Measurements from ENCODE around the gene SPOUT1.

SPOUT1 gene

DNA sequence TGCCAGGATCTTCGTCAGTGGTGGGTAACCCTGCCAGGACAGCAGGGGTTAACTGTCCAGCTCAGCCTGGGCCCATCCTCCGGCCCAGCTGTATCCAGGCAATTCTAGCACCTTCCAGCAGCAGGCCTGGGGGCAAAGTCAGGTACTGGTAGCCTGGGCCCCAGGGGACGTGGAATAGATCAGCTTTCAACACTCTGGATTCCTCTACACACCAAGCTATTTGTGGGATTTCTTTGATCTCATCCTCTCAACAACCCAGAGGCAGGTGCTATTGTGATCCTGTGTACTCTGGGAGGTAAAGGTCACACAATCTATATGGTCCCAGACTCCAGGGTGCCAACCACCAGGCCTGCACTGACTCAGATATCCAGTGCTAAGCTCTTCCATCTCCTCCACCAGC is 8.7 kb upstream of the SPOUT1 start:
- H3K36me3 ChIP-seq (ENCODE audit: control insufficient read depth in 4 of 4, insufficient read depth in 4 of 4, low read length in 3 of 4), result peaks cover 0 to 24% (median 14%) of the 10 kb centered on the region in 4 experiments
- DNase-seq, result no peak
- H3K27me3 ChIP-seq (replicated peaks in 2 of 5; ENCODE audit: control insufficient read depth in 4 of 5, insufficient read depth in 5 of 5, low read length in 4 of 5), result no peaks in the 10 kb centered on the region
- 100% methylated on average over 3 of the region's 3 CpGs for WGBS (ENCODE audit: insufficient coverage)
- H3K4me1 ChIP-seq (ENCODE audit: control extremely low read depth in 1 of 4, control insufficient read depth in 4 of 4, insufficient read depth in 4 of 4, low read length in 3 of 4), result no peaks in the 10 kb centered on the region
- H3K9me3 ChIP-seq (ENCODE audit: control extremely low read depth in 1 of 5, control insufficient read depth in 4 of 5, insufficient read depth in 2 of 5, low read depth in 1 of 5, low read length in 4 of 5), result no peaks in the 10 kb centered on the region
- H3K27ac ChIP-seq (ENCODE audit: insufficient read depth in 1 of 2, low read depth in 1 of 2, low read length in 2 of 2, poor library complexity in 1 of 2, severe bottlenecking in 2 of 2), result no peak overlapping the region
- H3K4me3 ChIP-seq (ENCODE audit: control insufficient read depth in 1 of 7, extremely low read depth in 1 of 7, insufficient read depth in 4 of 7, low read depth in 2 of 7, low read length in 6 of 7), result no peak overlapping the region
- POLR2A ChIA-PET, result interaction anchor here (0.8 kb wide), 1 partner anchor 397 kb away, joined by 4 read pairs; no protein-coding TSS in a partner anchor
- CTCF ChIA-PET, result interaction anchor here (1.5 kb wide), 1 partner anchor 11 kb away, joined by 7 read pairs; no protein-coding TSS in a partner anchor

DNA sequence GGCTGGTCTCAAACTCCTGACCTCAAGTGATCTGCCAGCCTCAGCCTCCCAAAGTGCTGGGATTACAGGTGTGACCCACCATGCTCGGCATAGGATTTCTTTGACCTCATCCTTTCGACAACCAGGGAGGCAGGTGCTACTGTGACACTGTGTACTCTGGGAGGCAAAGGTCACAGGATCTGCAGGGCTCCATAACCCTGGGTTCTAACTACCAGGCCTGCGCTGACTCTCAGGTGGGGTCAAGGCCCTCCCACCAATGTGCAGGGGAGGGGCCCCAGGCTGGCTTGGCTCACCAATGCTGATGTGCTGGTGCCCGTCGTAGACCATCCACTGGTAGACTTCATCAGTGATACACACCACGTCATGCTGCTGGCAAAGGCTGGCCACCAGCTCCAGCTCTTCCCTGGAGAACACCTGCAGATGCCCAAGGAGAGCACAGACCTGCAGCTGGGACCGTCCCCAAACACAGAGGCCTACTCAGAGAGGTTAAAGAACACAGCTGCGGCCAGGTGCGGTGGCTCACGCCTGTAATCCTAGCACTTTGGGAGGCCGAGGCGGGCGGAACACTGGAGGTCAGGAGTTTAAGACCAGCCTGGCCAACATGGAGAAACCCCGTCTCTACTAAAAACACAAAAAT is 7.0 kb upstream of the SPOUT1 start:
- DNase-seq, result no peak
- CTCF ChIA-PET, result no interaction called here
- POLR2A ChIA-PET, result no interaction called here

DNA sequence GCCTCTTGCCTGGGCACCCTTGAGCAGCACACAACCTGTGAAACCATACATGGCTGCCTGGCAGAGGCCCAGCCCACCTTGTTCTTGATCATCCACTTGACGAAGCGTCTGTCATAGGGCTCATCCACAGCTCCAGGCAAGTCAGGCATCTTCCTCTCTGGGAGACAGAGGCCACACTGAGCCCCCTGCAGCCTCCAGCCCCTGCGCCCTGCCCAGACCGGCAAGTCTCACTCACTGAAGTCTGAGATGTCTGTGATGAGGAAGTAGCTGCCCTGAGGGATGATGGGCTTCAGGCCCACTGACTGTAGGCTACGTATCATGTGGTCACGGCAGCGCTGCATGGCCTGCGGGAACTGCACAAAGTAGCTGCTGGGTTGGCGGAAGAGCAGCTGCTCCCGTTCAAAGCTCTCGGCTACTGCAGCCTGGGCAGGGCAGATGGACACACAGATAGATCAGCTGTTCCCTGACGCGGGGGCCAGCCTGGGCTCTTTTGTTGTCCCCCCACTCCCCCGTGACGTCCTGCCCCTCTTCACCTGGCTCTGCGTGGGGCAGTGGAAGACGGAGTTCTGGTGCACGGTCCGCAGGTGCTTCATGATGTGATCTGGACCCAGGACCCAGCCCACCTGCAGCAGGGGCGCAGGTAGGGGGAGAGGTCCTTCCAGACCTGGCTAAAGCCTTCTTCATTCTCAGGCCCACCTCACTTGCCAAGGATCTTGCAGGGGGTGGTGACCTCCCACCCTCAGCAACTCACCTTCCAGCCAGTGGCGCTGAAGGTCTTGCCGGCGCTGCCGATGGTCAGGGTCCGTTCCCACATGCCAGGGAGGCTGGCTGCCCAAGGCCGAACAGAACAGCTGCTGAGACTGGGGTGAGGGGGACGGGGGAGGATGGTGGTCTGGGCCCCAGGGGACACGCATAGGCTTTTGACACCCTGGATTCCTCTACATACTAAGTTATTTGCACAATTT is 5.9 kb upstream of the SPOUT1 start:
- no peak overlapping the region for H3K27ac ChIP-seq (ENCODE audit: insufficient read depth in 1 of 2, low read depth in 1 of 2, low read length in 2 of 2, poor library complexity in 1 of 2, severe bottlenecking in 2 of 2)
- H3K36me3 ChIP-seq (ENCODE audit: control insufficient read depth in 4 of 4, insufficient read depth in 4 of 4, low read length in 3 of 4), result peaks cover 0 to 22% (median 10%) of the 10 kb centered on the region in 4 experiments
- no peak for DNase-seq
- no peaks in the 10 kb centered on the region for H3K9me3 ChIP-seq (ENCODE audit: control extremely low read depth in 1 of 5, control insufficient read depth in 4 of 5, insufficient read depth in 2 of 5, low read depth in 1 of 5, low read length in 4 of 5)
- WGBS (ENCODE audit: insufficient coverage), result 97% methylated on average over 20 of the region's 28 CpGs
- ChIA-PET CTCF (no interaction called here), POLR2A (no interaction called here)
- H3K27me3 ChIP-seq (replicated peaks in 2 of 5; ENCODE audit: control insufficient read depth in 4 of 5, insufficient read depth in 5 of 5, low read length in 4 of 5), result no peaks in the 10 kb centered on the region
- no peaks in the 10 kb centered on the region for H3K4me1 ChIP-seq (ENCODE audit: control extremely low read depth in 1 of 4, control insufficient read depth in 4 of 4, insufficient read depth in 4 of 4, low read length in 3 of 4)
- H3K4me3 ChIP-seq (ENCODE audit: control insufficient read depth in 1 of 7, extremely low read depth in 1 of 7, insufficient read depth in 4 of 7, low read depth in 2 of 7, low read length in 6 of 7), result no peak overlapping the region

More for the DNA sequence above, 7.0 kb upstream of the SPOUT1 start:
- Histone ChIP-seq H3K27me3 (replicated peaks in 2 of 5; ENCODE audit: control insufficient read depth in 4 of 5, insufficient read depth in 5 of 5, low read length in 4 of 5) (no peaks in the 10 kb centered on the region), H3K4me1 (ENCODE audit: control extremely low read depth in 1 of 4, control insufficient read depth in 4 of 4, insufficient read depth in 4 of 4, low read length in 3 of 4) (no peaks in the 10 kb centered on the region), H3K36me3 (ENCODE audit: control insufficient read depth in 4 of 4, insufficient read depth in 4 of 4, low read length in 3 of 4) (peaks cover 0 to 22% (median 12%) of the 10 kb centered on the region in 4 experiments), H3K9me3 (ENCODE audit: control extremely low read depth in 1 of 5, control insufficient read depth in 4 of 5, insufficient read depth in 2 of 5, low read depth in 1 of 5, low read length in 4 of 5) (no peaks in the 10 kb centered on the region), H3K27ac (ENCODE audit: insufficient read depth in 1 of 2, low read depth in 1 of 2, low read length in 2 of 2, poor library complexity in 1 of 2, severe bottlenecking in 2 of 2) (no peak overlapping the region), H3K4me3 (ENCODE audit: control insufficient read depth in 1 of 7, extremely low read depth in 1 of 7, insufficient read depth in 4 of 7, low read depth in 2 of 7, low read length in 6 of 7) (no peak overlapping the region)
- WGBS (ENCODE audit: insufficient coverage), result 92% methylated on average over 11 of the region's 14 CpGs

DNA sequence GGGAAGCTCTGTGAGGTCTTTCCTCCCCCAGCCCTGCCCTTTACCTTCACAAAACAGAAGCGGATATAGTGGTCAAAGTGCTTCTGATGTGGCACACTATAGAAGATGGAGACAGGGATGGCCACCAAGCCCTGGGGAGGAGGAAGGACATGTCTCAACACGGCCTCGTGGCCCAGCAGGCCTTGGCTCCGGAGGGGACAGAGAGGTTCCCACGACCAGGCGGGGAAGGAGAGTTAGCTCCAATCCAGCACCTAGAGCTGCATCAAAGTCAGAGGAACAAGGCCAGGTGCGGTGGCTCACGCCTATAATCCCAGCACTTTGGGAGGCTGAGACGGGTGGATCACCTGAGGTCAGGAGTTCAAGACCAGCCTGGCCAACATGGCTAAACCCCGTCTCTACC is 4.1 kb upstream of the SPOUT1 start:
- H3K27ac ChIP-seq (ENCODE audit: insufficient read depth in 1 of 2, low read depth in 1 of 2, low read length in 2 of 2, poor library complexity in 1 of 2, severe bottlenecking in 2 of 2), result no peak overlapping the region
- no peaks in the 10 kb centered on the region for H3K9me3 ChIP-seq (ENCODE audit: control extremely low read depth in 1 of 5, control insufficient read depth in 4 of 5, insufficient read depth in 2 of 5, low read depth in 1 of 5, low read length in 4 of 5)
- no peaks in the 10 kb centered on the region for H3K27me3 ChIP-seq (replicated peaks in 2 of 5; ENCODE audit: control insufficient read depth in 4 of 5, insufficient read depth in 5 of 5, low read length in 4 of 5)
- DNase-seq, result no peak
- CTCF ChIA-PET, result interaction anchor here (1.2 kb wide), 1 partner anchor 11 kb away, joined by 3 read pairs; no protein-coding TSS in a partner anchor
- no peak overlapping the region for H3K4me3 ChIP-seq (ENCODE audit: control insufficient read depth in 1 of 7, extremely low read depth in 1 of 7, insufficient read depth in 4 of 7, low read depth in 2 of 7, low read length in 6 of 7)
- H3K4me1 ChIP-seq (ENCODE audit: control extremely low read depth in 1 of 4, control insufficient read depth in 4 of 4, insufficient read depth in 4 of 4, low read length in 3 of 4), result peaks cover 0 to 12% (median 11%) of the 10 kb centered on the region in 4 experiments
- H3K36me3 ChIP-seq (ENCODE audit: control insufficient read depth in 4 of 4, insufficient read depth in 4 of 4, low read length in 3 of 4), result peaks cover 0 to 22% (median 10%) of the 10 kb centered on the region in 4 experiments
- POLR2A ChIA-PET, result no interaction called here
- 95% methylated on average over 7 of the region's 10 CpGs for WGBS (ENCODE audit: insufficient coverage)

DNA sequence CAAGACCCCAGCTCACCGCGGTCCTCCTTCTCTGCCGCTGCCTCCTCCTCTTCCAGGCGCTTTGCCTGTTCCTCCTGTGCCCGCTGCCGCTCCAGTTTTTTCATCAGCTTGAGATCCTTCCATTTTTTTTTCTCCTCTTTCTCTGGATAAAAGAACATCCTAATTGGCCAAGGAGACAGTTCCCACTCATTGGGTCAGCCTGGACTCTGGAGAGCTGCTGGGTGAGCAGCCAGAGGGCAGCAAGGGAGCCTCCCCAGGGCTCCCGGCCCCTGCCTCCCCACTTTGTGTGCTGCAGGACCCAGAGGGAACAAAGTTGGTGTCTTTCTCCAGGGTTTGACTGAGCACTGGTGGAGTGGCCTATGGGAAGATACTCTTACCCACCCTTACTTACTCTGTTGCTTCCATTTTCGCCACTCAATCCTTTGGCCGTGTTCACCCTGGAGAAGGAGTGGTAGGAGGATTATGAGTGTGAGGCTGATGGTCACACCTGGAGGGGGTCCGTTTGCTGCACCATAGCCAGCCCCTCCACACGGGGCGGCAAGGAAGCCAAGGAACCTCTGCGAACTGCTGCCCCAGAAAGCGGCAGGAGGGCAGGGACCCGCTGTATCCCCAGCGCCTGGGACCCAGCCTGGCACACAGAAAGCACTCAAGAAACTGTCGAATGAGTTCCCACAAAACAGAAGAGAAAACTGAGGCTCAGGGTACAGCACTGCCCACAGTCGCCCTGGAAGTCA is 708 bp downstream of the SPOUT1 start:
- no peak for DNase-seq
- no peaks in the 10 kb centered on the region for H3K9me3 ChIP-seq (ENCODE audit: control extremely low read depth in 1 of 5, control insufficient read depth in 4 of 5, insufficient read depth in 2 of 5, low read depth in 1 of 5, low read length in 4 of 5)
- H3K27me3 ChIP-seq (replicated peaks in 2 of 5; ENCODE audit: control insufficient read depth in 4 of 5, insufficient read depth in 5 of 5, low read length in 4 of 5), result no peaks in the 10 kb centered on the region
- WGBS (ENCODE audit: insufficient coverage), result 44% methylated on average over 14 of the region's 18 CpGs
- H3K4me3 ChIP-seq (ENCODE audit: control insufficient read depth in 1 of 7, extremely low read depth in 1 of 7, insufficient read depth in 4 of 7, low read depth in 2 of 7, low read length in 6 of 7), result peak overlapping the region; percentile 66 to 99 (median 97)
- ChIA-PET POLR2A (interaction anchor here (0.6 to 0.9 kb wide), 2 partner anchors 10 to 57 kb away, joined by 3 to 5 read pairs; partner anchors contain the start of genes ENDOG and ZER1), CTCF (interaction anchor here (1.0 to 1.8 kb wide), 2 partner anchors 10 to 64 kb away, joined by 3 to 7 read pairs; no protein-coding TSS in a partner anchor)
- H3K27ac ChIP-seq (ENCODE audit: insufficient read depth in 1 of 2, low read depth in 1 of 2, low read length in 2 of 2, poor library complexity in 1 of 2, severe bottlenecking in 2 of 2), result peak overlapping the region; percentile 66 to 82
- H3K4me1 ChIP-seq (ENCODE audit: control extremely low read depth in 1 of 4, control insufficient read depth in 4 of 4, insufficient read depth in 4 of 4, low read length in 3 of 4), result peaks cover 0 to 17% (median 15%) of the 10 kb centered on the region in 4 experiments
- H3K36me3 ChIP-seq (ENCODE audit: control insufficient read depth in 4 of 4, insufficient read depth in 4 of 4, low read length in 3 of 4), result peaks cover 9 to 44% (median 37%) of the 10 kb centered on the region in 4 experiments

DNA sequence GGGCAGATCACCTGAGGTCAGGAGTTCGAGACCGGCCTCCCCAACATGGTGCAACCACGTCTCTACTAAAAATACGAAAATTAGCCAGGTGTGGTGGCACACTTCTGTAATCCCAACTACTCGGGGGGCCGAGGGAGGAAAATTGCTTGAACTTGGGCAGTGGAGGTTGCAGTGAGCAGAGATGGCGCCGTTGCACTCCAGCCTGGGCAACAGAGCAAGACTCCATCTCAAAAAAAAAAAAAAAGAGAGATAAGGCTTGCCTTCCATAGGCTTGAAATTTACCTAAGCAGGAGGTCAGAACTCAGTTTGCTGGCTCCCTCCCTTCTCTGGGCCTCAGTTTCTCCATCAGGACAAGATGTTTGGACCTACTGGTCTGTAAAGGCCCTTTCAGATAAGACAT is 1.3 kb downstream of the SPOUT1 start:
- H3K4me3 ChIP-seq (ENCODE audit: control insufficient read depth in 1 of 7, extremely low read depth in 1 of 7, insufficient read depth in 4 of 7, low read depth in 2 of 7, low read length in 6 of 7), result peak overlapping the region in 3 of 7 experiments; percentile 97 to 99 (median 97)
- peaks cover 9 to 45% (median 40%) of the 10 kb centered on the region in 4 experiments for H3K36me3 ChIP-seq (ENCODE audit: control insufficient read depth in 4 of 4, insufficient read depth in 4 of 4, low read length in 3 of 4)
- no peaks in the 10 kb centered on the region for H3K27me3 ChIP-seq (replicated peaks in 2 of 5; ENCODE audit: control insufficient read depth in 4 of 5, insufficient read depth in 5 of 5, low read length in 4 of 5)
- H3K27ac ChIP-seq (ENCODE audit: insufficient read depth in 1 of 2, low read depth in 1 of 2, low read length in 2 of 2, poor library complexity in 1 of 2, severe bottlenecking in 2 of 2), result no peak overlapping the region
- no peak for DNase-seq
- H3K9me3 ChIP-seq (ENCODE audit: control extremely low read depth in 1 of 5, control insufficient read depth in 4 of 5, insufficient read depth in 2 of 5, low read depth in 1 of 5, low read length in 4 of 5), result no peaks in the 10 kb centered on the region
- CTCF ChIA-PET, result interaction anchor here (1.1 to 1.9 kb wide), 3 partner anchors 9 to 15 kb away, joined by 3 to 7 read pairs (median 7); partner anchors contain the start of gene ENDOG
- POLR2A ChIA-PET, result interaction anchor here (0.6 kb wide), 1 partner anchor 56 kb away, joined by 5 read pairs; the partner anchor contains the start of gene ZER1
- peaks cover 0 to 17% (median 15%) of the 10 kb centered on the region in 4 experiments for H3K4me1 ChIP-seq (ENCODE audit: control extremely low read depth in 1 of 4, control insufficient read depth in 4 of 4, insufficient read depth in 4 of 4, low read length in 3 of 4)
- 100% methylated on average over 7 of the region's 8 CpGs for WGBS (ENCODE audit: insufficient coverage)
